ENCODE data around the gene TMEM212.
A peak's percentile ranks its signal among the peaks of the same experiment; 100 is the strongest.

DNA sequence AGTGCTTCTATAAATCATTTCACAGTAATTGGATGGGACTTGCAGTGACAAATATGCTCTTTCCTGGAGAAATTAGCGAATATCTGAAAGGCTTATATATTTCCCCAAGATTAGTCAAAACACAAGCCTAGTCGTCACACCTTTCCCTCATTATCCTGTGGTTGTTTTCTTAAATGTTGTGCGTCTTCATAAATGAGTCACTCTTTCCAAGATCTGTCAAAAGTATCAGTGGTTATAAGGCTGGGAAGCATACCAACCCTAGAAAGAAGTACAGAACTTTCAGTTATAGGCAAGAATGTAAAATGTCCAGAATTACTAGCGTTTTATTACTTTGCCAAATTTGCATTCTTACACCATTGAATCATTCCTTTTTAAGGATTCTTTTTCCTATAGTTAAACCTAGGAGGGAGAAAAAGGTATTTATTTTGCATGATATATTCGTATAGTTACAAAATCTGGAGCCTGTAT is 33.6 kb downstream of the TMEM212 start:
- TF ChIP-seq POLR2AphosphoS5 (IDR thresholded peaks at IDR 0.05; ENCODE audit: insufficient read depth, low read depth, low read length) = no peak
- TF ChIP-seq, protein P1, sequence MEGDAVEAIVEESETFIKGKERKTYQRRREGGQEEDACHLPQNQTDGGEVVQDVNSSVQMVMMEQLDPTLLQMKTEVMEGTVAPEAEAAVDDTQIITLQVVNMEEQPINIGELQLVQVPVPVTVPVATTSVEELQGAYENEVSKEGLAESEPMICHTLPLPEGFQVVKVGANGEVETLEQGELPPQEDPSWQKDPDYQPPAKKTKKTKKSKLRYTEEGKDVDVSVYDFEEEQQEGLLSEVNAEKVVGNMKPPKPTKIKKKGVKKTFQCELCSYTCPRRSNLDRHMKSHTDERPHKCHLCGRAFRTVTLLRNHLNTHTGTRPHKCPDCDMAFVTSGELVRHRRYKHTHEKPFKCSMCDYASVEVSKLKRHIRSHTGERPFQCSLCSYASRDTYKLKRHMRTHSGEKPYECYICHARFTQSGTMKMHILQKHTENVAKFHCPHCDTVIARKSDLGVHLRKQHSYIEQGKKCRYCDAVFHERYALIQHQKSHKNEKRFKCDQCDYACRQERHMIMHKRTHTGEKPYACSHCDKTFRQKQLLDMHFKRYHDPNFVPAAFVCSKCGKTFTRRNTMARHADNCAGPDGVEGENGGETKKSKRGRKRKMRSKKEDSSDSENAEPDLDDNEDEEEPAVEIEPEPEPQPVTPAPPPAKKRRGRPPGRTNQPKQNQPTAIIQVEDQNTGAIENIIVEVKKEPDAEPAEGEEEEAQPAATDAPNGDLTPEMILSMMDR (IDR thresholded peaks at IDR 0.05; ENCODE audit: extremely low read depth in 1 of 2, insufficient read depth in 1 of 2, low read depth in 1 of 2, low read length in 2 of 2) = no peak
- no peak for TF ChIP-seq EZH2 (IDR thresholded peaks at IDR 0.05; ENCODE audit: borderline replicate concordance, low read depth, low read length, severe bottlenecking)
- TF ChIP-seq POLR2A (IDR thresholded peaks at IDR 0.05; ENCODE audit: low read depth, low read length) = no peak
- peak; percentile 79 for TF ChIP-seq FOS (IDR thresholded peaks at IDR 0.05; ENCODE audit: borderline replicate concordance, insufficient read depth, low read length)
- TF ChIP-seq GATA2 (IDR thresholded peaks at IDR 0.05; ENCODE audit: insufficient read depth, insufficient read length, low read depth, low read length) = no peak
- TF ChIP-seq MYC (IDR thresholded peaks at IDR 0.05; ENCODE audit: low read depth, low read length) = no peak

Measured in endothelial cell of umbilical vein (primary cell).